Hematopoietic multipotent progenitor cell treated with erythropoietin and hydrocortisone succinate and interleukin-3 and kit ligand, for 4 days (in vitro differentiated cells): ENCODE measurements around the gene C11orf86.
"Not testable (repeated sequence)": the region's sequence is repeated elsewhere in the genome, so short reads cannot be mapped to it uniquely, and the experiment has no call there.

ENCODE experiments used
- DNase-seq: peaks from one replicate; pipeline ENCODE4 v3.0.0-alpha.2; 2015

Gene C11orf86

DNA sequence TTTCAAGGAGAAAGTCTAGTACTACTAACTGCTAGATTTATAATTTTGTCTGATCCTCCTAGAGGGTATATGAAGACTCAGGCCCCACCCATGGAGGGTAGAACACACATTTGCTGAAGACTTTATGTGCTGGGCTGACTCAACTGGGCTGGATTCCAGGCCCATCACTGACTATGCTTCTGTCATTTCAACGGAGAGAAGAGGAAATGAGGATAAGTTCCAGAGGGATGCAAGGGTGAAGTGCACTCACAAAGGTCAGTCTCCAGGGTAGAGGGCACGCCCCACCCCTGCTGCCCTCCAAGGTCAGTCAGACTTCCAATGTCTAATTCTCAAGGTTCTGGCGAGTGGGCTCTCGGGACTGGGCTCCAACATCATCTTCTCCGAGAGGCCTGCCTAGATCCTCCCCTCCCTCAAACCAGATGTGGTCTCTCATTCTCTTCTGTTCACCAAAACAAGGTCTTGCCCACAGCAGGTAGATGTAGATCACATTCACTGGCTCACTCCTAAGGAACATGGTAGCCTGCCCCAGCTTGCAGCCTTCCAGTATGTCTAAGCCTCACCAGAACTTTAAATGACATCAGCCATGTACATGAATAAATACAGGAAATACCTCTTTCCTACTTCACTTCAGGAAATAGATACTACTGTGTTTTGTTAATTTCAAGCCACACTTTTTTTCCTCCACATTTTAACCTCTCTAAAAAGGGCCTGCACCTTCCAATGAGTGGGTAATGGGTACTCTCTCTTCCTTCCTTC, 7.3 kb upstream of the C11orf86 start:
- no peak for DNase-seq

DNA sequence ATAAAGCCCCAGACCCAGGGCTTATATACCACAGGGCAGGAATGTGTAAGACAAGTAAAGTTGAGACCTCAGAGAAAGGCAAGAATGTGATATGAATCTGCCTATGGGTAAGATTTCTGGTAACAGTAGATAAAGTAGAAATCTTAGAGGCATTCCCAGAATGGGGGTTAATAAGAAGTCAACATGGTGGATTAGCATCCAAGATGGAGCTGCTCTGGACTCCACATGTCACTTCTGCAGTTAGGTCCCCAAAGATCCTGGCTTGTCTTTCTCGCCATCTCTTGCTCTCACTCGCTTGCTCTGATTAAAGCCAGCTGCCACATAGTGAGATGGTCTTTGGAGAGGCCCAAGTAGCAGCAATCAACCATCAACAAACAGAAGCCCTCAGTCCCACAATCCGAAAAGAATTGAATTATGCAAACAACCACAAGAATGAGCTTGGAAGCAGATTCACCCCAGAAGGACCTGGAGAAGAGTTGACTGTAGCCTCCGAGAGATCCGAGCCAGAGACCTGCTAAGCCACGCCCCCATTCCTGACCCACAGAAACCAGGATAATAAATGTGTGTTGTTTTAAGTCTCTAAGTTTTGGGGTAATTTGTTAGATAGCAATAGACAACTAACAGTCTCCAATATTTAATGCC, 5.4 kb upstream of the C11orf86 start:
- no peak for DNase-seq

DNA sequence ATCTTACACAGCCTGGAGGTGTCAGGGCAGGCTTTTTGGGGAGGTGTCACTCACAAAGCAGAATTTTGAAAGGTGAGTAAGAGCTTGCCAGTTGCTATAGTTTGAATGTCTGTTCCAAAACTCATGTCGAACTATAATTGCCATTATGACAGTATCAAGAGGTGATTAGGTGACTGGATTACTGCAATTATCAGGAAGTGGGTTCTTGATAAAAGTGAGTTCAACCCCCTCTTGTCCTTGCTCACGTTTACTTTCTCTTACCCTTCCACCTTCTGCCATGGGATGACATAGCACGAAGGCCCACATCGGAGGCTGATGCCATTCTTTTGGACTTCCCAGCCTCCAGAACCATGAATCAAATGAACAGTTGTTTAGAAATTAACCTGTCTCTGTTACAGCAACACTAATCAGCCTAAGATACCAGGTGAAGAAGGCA, 4.7 kb upstream of the C11orf86 start:
- no peak for DNase-seq

DNA sequence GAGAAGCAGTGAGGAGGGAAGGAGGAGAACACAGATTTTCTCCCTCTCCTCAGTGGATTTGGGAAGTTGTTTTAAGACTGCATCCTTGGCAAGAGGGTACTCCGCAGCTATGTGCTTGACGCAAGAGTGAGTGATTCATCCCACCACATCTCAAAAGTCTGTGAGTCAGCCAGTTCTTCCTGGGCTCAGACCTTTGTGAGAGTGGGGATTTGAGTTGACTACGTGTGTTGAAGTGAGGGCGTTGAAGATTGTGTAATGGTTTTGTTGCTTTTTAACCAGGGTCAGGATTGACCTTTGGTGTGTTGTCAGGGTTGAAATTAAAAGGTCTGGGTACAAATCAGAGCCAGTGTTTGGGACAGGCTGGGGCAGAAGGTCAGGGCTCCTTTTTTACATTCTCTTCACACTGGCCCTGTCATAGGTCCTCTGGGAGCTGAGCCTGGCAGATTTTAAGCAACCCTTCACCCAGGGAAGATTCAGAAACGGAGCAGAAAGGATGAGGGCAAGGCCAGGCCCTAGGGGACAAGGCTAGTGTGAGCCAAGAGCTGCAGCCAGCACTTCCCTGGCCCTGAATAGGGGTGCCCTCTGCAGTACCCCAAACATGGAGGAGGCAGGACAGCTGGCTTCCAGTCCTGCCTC, 4.2 kb upstream of the C11orf86 start:
- DNase-seq: peak; percentile 22

DNA sequence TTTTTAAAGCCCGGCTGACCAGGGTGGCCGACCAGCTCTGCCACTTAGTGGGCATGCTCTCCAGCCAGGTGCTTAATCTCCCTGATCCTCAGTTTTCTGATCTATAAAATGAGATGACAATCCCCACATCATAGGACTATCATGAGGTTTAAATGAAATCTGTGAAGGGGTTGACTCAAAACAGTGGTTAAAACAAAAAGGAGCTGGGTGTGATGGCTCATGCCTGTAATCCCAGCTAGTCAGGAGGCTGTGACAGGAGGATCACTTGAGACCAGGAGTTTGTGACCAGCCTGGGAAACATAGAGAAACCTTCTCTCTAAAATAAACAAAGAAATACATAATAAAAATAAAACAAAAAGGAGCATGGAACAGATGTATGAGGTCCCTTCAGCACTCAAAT, 3.6 kb upstream of the C11orf86 start:
- DNase-seq: no peak

DNA sequence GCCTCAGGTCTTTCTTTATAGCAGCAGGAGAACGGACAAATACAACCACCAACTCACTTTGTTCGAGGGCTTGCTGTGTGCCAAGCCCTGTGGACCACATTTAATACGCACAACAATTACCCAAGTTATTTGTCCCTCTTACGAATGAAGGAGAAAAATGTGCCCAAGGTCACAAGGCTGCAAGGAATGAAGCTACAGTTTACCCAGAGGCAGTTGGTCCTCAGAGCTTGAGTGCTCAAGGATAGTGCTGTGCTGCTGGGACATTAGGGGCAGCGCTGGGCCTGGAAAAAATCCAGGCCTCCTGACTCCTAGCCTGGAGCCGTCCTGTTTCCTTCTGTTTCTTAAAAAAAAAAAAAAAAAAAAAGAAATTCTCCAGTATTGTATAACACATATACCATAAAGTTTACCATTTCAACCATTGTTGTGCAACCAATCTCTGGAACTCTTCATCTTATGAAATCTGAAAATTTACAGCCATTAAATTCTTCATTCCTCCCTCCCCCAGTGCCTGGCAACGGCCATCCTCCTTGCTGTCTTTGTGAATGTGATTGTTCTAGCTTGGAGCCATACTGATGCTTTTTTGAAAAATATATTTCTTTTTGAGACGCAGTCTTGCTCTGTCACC, 1.0 kb upstream of the C11orf86 start:
- DNase-seq: no peak

DNA sequence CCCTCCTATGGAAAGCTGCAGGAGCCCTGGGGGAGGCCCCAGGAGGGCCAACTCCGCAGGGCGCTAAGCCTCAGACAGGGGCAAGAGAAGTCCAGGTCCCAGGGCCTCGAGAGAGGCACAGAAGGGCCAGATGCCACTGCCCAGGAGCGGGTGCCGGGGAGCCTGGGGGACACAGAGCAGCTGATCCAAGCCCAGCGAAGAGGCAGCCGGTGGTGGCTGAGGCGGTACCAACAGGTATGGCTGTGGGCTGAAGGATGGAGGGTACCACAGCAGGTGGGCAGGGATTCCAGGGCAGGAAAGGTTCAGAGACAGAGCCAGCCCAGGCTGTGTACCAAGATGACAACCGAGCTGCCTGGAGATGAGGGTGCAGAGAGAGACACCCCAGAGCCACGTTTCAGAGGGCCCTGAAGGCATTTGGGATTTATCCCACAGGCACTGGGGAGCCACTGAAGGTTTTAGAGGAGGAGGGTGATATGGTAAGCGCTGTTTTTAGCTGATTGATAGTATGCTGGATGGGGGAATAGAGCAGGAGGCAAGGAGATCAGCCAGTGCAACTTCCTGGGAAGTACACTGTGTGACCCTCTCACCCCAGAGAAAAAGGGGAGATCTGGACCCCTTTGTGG, 412 bp downstream of the C11orf86 start:
- no peak for DNase-seq

DNA sequence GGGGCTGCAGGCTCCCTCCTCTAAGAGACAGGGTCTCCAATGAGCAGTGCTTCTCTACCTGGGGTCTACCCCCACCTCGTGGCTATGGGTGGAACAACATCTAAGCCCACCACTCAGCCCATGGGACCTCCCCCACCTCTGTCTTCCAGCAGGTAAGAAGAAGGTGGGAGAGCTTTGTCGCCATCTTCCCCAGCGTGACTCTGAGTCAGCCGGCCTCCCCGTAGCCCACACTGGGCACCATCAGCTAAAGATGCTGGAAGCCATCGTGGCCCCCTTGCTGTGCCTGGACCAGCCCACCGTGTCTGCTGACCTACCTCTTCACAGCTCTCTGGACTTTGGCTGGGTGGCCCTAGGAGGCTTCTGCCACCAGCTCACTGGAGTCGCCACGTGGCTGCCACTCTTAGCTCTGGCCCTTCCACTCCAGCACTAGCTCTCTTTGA, 944 bp downstream of the C11orf86 start:
- DNase-seq: peak; percentile 31

DNA sequence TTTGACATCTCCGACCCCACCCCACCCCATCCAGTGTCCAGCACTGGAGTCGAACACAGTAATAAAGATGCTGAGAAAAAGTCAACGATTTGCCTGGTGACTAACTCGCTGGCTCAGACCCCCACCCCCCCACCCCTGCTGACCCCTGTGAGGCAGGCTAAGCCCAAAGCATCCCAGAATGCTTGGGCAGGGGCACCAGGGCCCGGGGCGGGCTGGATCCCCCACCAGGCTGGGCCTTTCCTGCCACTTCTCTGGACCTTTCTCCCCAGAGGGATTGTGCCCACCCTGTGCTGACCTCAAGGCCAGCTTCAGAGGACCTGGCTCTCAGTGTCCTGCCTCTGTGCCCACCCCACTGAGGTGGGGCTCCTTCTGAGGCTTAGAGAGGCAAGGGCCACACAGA, 1.8 kb downstream of the C11orf86 start:
- DNase-seq: no peak

DNA sequence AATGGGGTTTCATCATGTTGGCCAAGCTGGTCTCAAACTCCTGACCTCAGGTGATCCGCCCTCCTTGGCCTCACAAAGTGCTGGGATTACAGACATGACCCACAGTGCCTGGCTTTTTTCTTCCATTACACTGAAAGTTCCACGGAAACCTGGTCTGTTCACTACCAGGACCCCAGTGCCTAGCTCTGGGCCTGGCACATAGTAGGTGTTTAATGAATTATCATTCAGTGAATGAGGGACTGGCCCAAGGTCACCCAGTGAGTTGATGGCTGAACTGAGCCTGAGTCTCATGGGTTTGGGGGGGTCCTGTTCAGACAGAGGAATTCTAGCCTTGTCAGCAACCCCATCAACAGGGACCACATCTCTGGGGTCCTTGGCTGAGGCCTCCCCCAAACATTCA, 3.1 kb downstream of the C11orf86 start:
- DNase-seq: no peak

DNA sequence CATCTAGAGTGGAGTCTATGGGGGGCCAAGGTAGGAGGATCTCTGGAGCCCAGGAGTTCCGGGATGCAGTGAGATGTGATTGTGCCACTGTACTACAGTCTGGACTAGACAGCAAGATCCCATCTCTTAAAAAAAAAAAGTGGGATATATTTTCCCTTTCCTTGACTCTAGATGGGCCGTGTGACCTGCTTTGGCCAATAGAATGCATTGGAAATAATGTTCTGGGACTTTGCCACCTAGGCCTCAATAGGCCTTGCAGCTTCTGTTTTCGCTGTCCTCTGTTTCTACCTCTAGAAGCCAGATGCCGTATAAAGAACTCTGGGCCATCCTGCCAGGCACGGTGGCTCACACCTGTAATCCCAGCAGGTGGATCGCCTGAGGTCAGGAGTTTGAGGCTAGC, 3.6 kb downstream of the C11orf86 start:
- DNase-seq: no peak

DNA sequence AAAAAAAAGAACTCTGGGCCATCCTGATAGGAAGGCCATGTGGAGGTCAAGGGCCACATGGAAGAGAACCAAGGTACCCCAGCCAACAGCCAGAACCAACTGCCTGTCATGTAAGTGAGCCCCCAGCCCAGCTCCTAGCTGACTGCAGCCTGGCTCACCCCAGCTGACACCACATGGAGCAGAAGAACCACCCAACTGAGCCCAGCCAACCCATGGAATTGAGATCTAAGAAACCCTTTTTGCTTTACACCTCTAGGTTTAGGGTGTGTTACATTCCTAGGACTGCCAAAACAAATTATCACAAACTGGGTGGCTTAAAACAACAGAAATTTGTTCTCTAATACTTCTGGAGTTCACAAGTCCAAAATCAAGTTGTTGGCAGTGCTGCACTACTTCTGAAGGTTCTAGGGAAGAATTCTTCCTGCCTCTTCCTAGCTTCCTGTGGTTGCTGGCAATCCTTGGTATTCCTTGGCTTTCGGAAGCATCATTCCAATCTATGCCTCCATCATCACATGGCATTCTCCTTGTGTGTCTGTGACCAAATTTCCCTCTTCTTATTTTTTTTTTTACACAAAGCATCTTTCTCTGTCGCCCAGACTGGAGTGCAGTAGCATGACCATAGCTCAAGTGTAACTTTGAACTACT, 4.4 kb downstream of the C11orf86 start:
- no peak for DNase-seq

DNA sequence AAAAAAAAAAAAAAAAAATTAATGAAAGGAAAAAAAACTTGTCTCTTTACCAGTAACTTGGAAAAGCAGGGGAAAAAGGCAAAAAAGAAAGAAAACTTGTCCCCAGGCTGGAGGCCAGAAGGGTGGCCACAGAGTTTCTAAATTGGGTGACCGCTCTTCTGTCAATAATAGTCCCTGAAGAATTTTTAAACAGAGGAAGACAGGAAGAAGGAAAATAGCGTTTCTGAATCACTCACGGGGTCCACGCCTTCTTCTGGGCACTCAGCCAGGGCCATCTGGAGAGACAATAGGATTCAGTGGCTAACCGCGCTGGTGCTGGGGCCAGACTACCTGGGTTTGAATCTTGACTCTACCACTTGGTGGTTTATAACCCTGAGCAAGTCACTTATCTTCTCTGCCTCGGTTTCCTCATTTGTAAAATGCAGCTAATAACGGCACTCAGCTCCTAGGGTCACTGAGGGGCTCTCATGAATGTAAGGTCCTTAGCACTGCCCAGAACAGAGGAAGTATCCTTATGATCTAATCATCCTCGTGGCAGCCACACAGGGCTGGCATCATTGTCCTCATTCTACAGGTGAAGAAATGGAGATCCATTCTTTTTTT, 7.0 kb downstream of the C11orf86 start:
- DNase-seq: peak; percentile 96

DNA sequence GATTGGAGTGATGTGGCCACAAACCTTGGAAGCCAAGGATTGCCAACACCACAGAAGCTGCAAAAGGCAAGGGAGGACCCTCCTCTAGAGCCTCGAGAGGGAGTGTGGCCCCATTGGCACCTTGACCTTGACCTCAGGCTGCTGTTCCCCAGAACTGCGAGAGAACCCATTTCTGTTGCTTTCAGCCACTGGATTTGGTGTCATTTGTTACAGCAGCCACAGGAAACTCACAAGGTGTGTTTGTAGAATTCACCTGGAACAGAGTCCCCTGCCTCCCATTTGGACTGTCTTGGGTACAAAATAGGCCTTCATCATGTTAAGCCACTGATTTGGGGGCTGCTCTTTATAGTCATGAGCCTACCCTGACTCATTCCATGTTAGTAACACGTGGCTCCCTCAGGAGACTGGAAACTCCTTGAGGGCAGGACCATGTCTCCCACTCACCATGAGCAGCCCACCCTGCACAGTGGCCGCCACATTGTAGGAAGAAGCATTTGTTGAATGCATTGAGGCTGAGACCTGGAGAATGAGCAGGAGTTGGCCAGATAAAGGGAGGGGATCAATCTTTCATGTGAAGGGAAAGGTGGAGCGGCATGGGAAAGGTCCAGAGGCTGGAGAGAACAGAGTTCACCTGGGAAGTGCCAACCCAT, 8.3 kb downstream of the C11orf86 start:
- no peak for DNase-seq

DNA sequence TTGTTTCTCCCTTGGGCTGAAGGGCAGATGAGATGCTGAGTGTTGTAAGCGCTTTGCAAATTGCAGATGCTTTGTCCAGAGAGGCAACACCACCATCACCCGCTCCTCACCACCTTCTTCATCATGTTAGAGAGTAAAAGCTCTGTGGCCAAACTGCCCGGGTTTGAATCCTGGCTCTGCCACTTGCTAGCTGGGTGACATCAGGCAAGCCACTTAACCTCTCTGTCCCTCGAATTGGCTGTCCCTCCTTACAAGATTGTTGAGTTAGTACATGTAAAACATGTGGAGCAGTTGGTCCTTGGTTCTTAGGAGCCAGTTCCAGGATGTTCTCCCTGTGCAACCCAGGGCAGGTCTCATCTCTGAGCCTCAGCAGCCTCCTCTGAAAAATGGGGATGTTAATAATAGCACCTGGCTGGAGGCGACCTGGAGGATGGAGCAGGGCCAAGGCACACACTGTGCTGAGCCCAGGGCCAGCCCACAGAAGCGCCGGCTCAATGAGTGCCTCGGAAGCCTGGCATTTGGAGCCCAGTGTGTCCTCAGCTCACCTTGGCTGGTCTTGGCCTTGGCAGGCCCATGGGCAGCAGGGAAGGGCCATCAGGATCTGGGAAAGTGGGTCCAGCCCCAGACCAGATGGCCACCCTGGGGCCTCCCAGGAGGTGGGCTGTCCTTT, 10.5 kb downstream of the C11orf86 start:
- DNase-seq: no peak

DNA sequence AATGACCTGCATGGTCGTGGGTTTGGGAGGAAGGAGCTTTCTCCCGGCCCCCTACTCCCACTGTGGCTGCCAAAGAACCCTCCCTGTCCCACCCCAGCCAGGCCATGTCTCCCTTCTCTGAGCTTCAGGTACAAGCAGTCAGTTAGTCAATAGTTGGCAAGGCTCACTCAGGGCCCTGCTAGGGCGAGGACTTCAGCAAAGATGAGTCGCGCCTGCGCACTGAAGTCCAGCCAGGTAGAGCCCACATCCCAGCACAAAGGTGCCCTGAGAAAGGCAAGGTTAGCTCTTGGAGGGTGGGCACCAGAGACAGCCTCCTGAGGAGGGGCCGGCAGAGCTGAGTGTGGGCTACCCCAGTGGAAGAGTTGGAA, 11.1 kb downstream of the C11orf86 start:
- DNase-seq: no peak

DNA sequence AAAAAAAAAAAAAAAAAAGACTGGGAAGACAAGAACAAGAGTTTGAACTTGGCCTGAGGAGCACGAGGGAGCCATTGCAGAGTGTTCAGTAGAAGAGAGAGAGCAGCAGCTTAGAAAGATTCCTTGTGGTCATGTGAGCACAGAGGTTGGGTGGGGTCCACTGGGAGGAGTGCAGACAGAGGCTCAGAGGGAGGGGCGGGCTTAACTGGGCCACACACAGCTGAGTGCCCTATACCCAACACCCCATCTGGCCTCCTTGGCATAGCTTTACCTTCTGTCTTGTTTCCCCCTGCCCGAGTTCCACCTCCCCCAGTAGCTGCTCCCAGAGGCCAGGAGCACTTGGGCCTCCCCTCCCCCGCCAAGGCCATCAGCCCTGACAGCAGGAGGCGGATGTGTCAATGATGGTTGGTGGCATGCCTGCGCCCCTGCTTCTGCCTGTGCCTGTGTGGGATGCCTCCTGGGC, 12.1 kb downstream of the C11orf86 start:
- DNase-seq: peak; percentile 61

DNA sequence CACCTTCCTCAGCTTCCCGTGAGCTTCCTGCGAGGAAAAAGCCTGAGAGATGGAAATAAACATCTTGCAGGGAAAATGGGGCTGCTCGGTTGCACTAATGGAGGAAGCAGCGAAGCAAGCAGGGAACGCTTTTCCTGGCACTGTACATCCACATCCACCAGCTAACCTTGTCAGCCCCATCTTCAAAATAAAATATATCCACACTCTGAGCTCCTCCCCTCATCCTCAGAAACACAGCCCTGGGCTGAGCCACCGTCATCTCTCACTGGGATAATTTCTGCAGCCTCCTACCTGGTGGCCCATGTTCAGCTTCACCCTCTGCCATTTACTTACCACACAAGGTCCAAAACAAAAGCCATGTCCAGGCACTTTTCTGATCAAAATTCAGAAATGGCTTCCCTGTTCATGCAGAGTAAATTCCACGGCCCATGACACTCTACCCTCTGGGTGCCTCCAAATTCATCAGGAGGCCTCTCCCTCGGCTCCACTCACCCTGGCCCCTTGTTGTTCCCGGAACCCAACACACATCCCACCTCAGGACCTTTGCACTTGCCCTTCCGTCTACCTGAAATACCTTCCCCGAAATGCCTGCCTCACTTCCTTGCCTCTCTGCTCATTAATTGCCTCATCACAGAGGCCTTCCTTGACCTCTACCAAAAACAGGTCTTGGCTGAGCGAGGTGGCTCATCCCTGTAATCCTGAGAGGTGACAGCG, 13.0 kb downstream of the C11orf86 start:
- DNase-seq: no peak

DNA sequence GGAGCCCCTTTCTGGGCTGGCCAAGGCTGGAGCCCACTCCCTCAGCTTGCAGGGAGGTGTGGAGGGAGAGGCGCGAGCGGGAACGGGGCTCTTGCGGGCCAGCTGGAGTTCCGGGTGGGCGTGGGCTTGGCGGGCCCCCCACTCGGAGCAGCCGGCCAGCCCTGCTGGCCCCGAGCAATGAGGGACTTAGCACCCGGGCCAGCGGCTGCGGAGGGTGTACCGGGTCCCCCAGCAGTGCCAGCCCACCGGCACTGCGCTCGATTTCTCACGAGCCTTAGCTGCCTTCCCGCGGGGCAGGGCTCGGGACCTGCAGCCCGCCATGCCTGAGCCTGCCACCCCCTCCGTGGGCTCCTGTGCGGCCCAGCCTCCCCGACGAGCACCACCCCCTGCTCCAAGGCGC, 13.6 kb downstream of the C11orf86 start:
- DNase-seq: not testable (repeated sequence)

DNA sequence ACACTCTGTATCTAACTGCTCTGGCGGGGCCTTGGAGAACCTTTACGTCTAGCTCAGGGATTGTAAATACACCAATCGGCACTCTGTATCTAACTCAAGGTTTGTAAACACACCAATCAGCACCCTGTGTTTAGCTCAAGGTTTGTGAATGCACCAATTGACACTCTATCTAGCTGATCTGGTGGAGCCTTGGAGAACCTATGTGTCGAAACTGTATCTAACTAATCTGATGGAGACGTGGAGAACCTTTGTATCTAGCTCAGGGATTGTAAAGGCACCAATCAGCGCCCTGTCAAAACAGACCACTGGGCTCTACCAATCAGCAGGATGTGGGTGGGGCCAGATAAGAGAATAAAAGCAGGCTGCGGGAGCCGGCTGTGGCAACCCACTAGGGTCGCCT, 14.3 kb downstream of the C11orf86 start:
- not testable (repeated sequence) for DNase-seq
